B cell (primary cell): Measurements from ENCODE around the gene ARPC2. TPM values are rescaled to one million over a fixed set of nuclear protein-coding genes. Genes with fewer than 3 reads are reported as not detected.

Experiments
- ATAC-seq: fragments of 200-7000 bp; cut with Tn5 transposase; one replicate; pipeline ENCODE4 v1.10.0; 2021; ENCODE audit warnings: low read depth, mild to moderate bottlenecking, moderate number of reproducible peaks, moderate library complexity
- CTCF ChIA-PET: fragments of 350-600 bp; sonication (Branson Sonifier 250); formaldehyde crosslinking; loops from one replicate; lab custom pipeline; 2021; ENCODE audit warnings: antibody characterized with exemption, inconsistent platforms; lab: Charles Lee
- POLR2A ChIA-PET: fragments of 350-600 bp; sonication (Branson Sonifier 250); formaldehyde crosslinking; loops from one replicate; lab custom pipeline; 2021; ENCODE audit warnings: antibody characterized with exemption; lab: Charles Lee
- DNase-seq: peaks from one replicate; pipeline ENCODE4 v3.0.0; 2013
- H2AFZ ChIP-seq: 2 replicates; pipeline ENCODE4 v1.6.1; 2012; ENCODE audit warnings: mild to moderate bottlenecking, low read depth, low read length; ENCODE audit not compliant: insufficient read depth, poor library complexity, severe bottlenecking
- H3K27ac ChIP-seq, 2 donors: 1 replicate in 1 of 2; 2 replicates in 1 of 2; pipeline ENCODE4 v1.5.1; 2012 to 2013; ENCODE audit warnings: low read length in 2 of 2, mild to moderate bottlenecking in 2 of 2, moderate library complexity in 1 of 2
- H3K27me3 ChIP-seq, 4 experiments: fragments of 200-600 bp in 1 of 4; sonication (generic) in 1 of 4; replicated peaks in 1 of 4; 1 replicate in 2 of 4; 2 replicates in 2 of 4; pipeline versions ENCODE4 v1.6.1 to v1.7.0; 2013 to 2016; ENCODE audit warnings: low read length in 3 of 4, mild to moderate bottlenecking in 2 of 4, mixed read lengths in 1 of 4, moderate library complexity in 1 of 4; ENCODE audit not compliant: insufficient read depth in 4 of 4, control insufficient read depth in 3 of 4; ENCODE audit errors: control extremely low read depth in 1 of 4
- H3K36me3 ChIP-seq, 2 experiments: replicated peaks in 1 of 2; 1 replicate in 1 of 2; 2 replicates in 1 of 2; pipeline versions ENCODE4 v1.6.1 to v1.7.1; 2013; ENCODE audit warnings: low read length in 1 of 2; ENCODE audit not compliant: insufficient read depth in 2 of 2, control insufficient read depth in 1 of 2; ENCODE audit errors: control extremely low read depth in 1 of 2, extremely low read depth in 1 of 2
- H3K4me1 ChIP-seq, 2 donors: fragments of 200-600 bp in 1 of 2; sonication (generic) in 1 of 2; 1 replicate in 1 of 2; 2 replicates in 1 of 2; pipeline versions ENCODE4 v1.5.1 to v1.6.1; 2013 to 2017; ENCODE audit warnings: low read length in 2 of 2; ENCODE audit not compliant: control insufficient read depth in 2 of 2, insufficient read depth in 2 of 2
- H3K4me2 ChIP-seq: replicated peaks from 2 replicates; pipeline ENCODE3; 2012; ENCODE audit warnings: mild to moderate bottlenecking, low read depth, low read length; ENCODE audit not compliant: poor library complexity, severe bottlenecking
- H3K4me3 ChIP-seq, 5 experiments: fragments of 200-600 bp in 1 of 5; sonication (generic) in 1 of 5; 1 replicate in 3 of 5; 2 replicates in 2 of 5; pipeline versions ENCODE4 v1.5.1 to v1.7.0; 2011 to 2016; ENCODE audit warnings: low read length in 4 of 5, mild to moderate bottlenecking in 4 of 5, low read depth in 2 of 5, control low read depth in 1 of 5, moderate library complexity in 1 of 5; ENCODE audit not compliant: insufficient read depth in 1 of 5; ENCODE audit errors: control extremely low read depth in 1 of 5, extremely low read depth in 1 of 5
- H3K79me2 ChIP-seq: fragments of 200-600 bp; sonication (generic); one replicate; pipeline ENCODE4 v1.6.0; 2016; ENCODE audit warnings: low read length; ENCODE audit not compliant: control insufficient read depth, insufficient read depth
- H3K9ac ChIP-seq: fragments of 200-600 bp; sonication (generic); 2 replicates; pipeline ENCODE4 v1.6.1; 2017; ENCODE audit warnings: mild to moderate bottlenecking, low read length, moderate library complexity
- H3K9me3 ChIP-seq, 3 donors: one replicate each; pipeline versions ENCODE4 v1.6.1 to v1.7.1; 2013; ENCODE audit warnings: low read length in 2 of 3; ENCODE audit not compliant: control insufficient read depth in 2 of 3, insufficient read depth in 1 of 3; ENCODE audit errors: control extremely low read depth in 1 of 3
- H4K20me1 ChIP-seq: 2 replicates; pipeline ENCODE4 v1.6.0; 2012; ENCODE audit warnings: mild to moderate bottlenecking, low read length; ENCODE audit not compliant: insufficient read depth, control insufficient read depth, poor library complexity, severe bottlenecking
- H3K27ac Mint-ChIP-seq: one replicate; pipeline ENCODE4 v1.8.0; 2021; ENCODE audit warnings: mixed read lengths
- H3K27me3 Mint-ChIP-seq: one replicate; pipeline ENCODE4 v1.8.0; 2021; ENCODE audit warnings: mixed read lengths
- H3K4me1 Mint-ChIP-seq: one replicate; pipeline ENCODE4 v1.8.0; 2021; ENCODE audit warnings: mixed read lengths
- H3K4me3 Mint-ChIP-seq: one replicate; pipeline ENCODE4 v1.8.0; 2021; ENCODE audit warnings: mixed read lengths
- H3K9me3 Mint-ChIP-seq: one replicate; pipeline ENCODE4 v1.8.0; 2022; ENCODE audit warnings: mixed read lengths; ENCODE audit not compliant: insufficient read depth
- CTCF ChIP-seq: fragments of 200-600 bp; IDR thresholded peaks from one replicate; pipeline ENCODE4 v1.8.0; 2022; ENCODE audit warnings: antibody characterized with exemption, mild to moderate bottlenecking
- EZH2 ChIP-seq: IDR thresholded peaks from 2 replicates; pipeline ENCODE4 v1.6.1; 2012; ENCODE audit warnings: borderline replicate concordance, low read depth, mild to moderate bottlenecking, moderate library complexity, low read length; ENCODE audit not compliant: insufficient read depth, poor library complexity, severe bottlenecking
- WGBS: methylation state at CpG from one replicate; pipeline ENCODE4 v1.1.5; 2013; ENCODE audit warnings: missing lambda C conversion rate; ENCODE audit not compliant: insufficient coverage; 5-methylcytosine and 5-hydroxymethylcytosine counted together
- intact Hi-C: fragments of 100-400 bp; cut with micrococcal nuclease; formaldehyde crosslinking; loops from one replicate; pipeline ENCODE4 v1.10.0; 2022
- polyA plus RNA-seq: library from polyadenylated mRNA; depleted of rRNA; stranded (reverse); fragments of >200 nt; gene quantifications from 2 replicates; pipeline ENCODE4 v1.2.3, GENCODE V29; 2012
- total RNA-seq, 2 donors: library from RNA; stranded (reverse); fragments of 120-200 nt in 1 of 2; gene quantifications; 1 replicate in 1 of 2; 2 replicates in 1 of 2; pipeline versions ENCODE4 v1.2.3 to v1.2.4, GENCODE V29; 2013 to 2022

Gene ARPC2
- total and polyA plus RNA-seq, 2 donors (not counting 1 experiment from before 2014, with no cell fraction given): 314 to 343 TPM

- intact Hi-C loops: no loop called here
- no peaks in the 10 kb centered on the region for H3K9me3 Mint-ChIP-seq
- peaks cover 3 to 56% of the 10 kb centered on the region in 2 experiments for H3K36me3 ChIP-seq
- no peak for DNase-seq
- peak overlapping the region; percentile 16 for H3K9ac ChIP-seq
- H3K4me2 ChIP-seq: peak overlapping the region; percentile 79
- CTCF ChIA-PET: interaction anchor here (0.6 kb wide), 1 partner anchor 34 kb away, joined by 3 read pairs; no protein-coding TSS in a partner anchor
- peaks cover 99% of the 10 kb centered on the region for H3K79me2 ChIP-seq
- H3K4me1 Mint-ChIP-seq: peaks cover 84% of the 10 kb centered on the region
- no peaks in the 10 kb centered on the region for H3K9me3 ChIP-seq
- POLR2A ChIA-PET: no interaction called here
- peak overlapping the region; percentile 74 for H3K4me3 Mint-ChIP-seq
- H3K4me1 ChIP-seq: peaks cover 69 to 83% of the 10 kb centered on the region in 2 donors
- peak overlapping the region in 1 of 5 experiments; percentile 13 for H3K4me3 ChIP-seq
- peaks cover 88% of the 10 kb centered on the region for H4K20me1 ChIP-seq
- H3K27me3 ChIP-seq: no peaks in the 10 kb centered on the region
- peak overlapping the region in 1 of 2 donors; percentile 99 for H3K27ac ChIP-seq
- no peaks in the 10 kb centered on the region for H3K27me3 Mint-ChIP-seq
- ATAC-seq: no peak
- H3K27ac Mint-ChIP-seq: peak overlapping the region; percentile 80
- WGBS: no CpG with 5 or more reads among the region's 5 CpGs
- TF ChIP-seq CTCF: no peak
- TF ChIP-seq EZH2: no peak
- H2AFZ ChIP-seq: no peak overlapping the region
Measured at GRCh38 chr2:218223046-218223445, 6.1 kb downstream of the ARPC2 start.

GRCh38 chr2:218224186-218224585, 7.2 kb downstream of the ARPC2 start:
- H3K36me3 ChIP-seq: peaks cover 3 to 66% of the 10 kb centered on the region in 2 experiments
- H3K4me2 ChIP-seq: peak overlapping the region; percentile 79
- intact Hi-C loops: no loop called here
- H3K27ac ChIP-seq: peak overlapping the region in 1 of 2 donors; percentile 99
- DNase-seq (no peak), ATAC-seq (no peak)
- H2AFZ ChIP-seq: no peak overlapping the region
- peaks cover 95% of the 10 kb centered on the region for H3K79me2 ChIP-seq
- H3K4me3 ChIP-seq: no peak overlapping the region
- WGBS: no CpG with 5 or more reads among the region's 1 CpG
- TF ChIP-seq CTCF (no peak), EZH2 (no peak)
- H3K9ac ChIP-seq: no peak overlapping the region
- Mint-ChIP-seq H3K4me3 (peak overlapping the region; percentile 23), H3K27me3 (no peaks in the 10 kb centered on the region), H3K4me1 (peaks cover 85% of the 10 kb centered on the region), H3K27ac (peak overlapping the region; percentile 80), H3K9me3 (no peaks in the 10 kb centered on the region)
- peaks cover 97% of the 10 kb centered on the region for H4K20me1 ChIP-seq
- H3K4me1 ChIP-seq: peaks cover 76 to 85% of the 10 kb centered on the region in 2 donors
- POLR2A ChIA-PET: no interaction called here
- no peaks in the 10 kb centered on the region for H3K27me3 ChIP-seq
- CTCF ChIA-PET: no interaction called here
- no peaks in the 10 kb centered on the region for H3K9me3 ChIP-seq
